Vagina (tissue), 2 donors: ENCODE results near the gene LURAP1L.

Experiments
- CTCF ChIP-seq, 3 experiments: fragments of 450-650 bp in 2 of 3; fragments of 200-600 bp in 1 of 3; sonication (generic) in 1 of 3; IDR thresholded peaks; one replicate each; pipeline ENCODE4 v1.5.1; 2017 to 2019; ENCODE audit warnings: antibody characterized with exemption in 3 of 3, mild to moderate bottlenecking in 2 of 3, moderate library complexity in 2 of 3
- POLR2A ChIP-seq, 2 donors: fragments of 450-650 bp; IDR thresholded peaks; one replicate each; pipeline ENCODE4 v1.6.1; 2017; ENCODE audit warnings: antibody characterized with exemption in 2 of 2, mild to moderate bottlenecking in 2 of 2, moderate library complexity in 2 of 2
- POLR2AphosphoS5 ChIP-seq, 2 donors: sonication (generic); formaldehyde crosslinking; IDR thresholded peaks; one replicate each; pipeline ENCODE4 v1.9.0; 2017; ENCODE audit warnings: antibody characterized with exemption in 2 of 2, mild to moderate bottlenecking in 2 of 2, low read depth in 1 of 2; ENCODE audit not compliant: insufficient read depth in 1 of 2

GRCh38 chr9:12737871-12738270 lies 36.9 kb upstream of the LURAP1L start:
- TF ChIP-seq CTCF (IDR thresholded peaks at IDR 0.05), result no peak
- TF ChIP-seq POLR2A (IDR thresholded peaks at IDR 0.05), result no peak
- TF ChIP-seq POLR2AphosphoS5 (IDR thresholded peaks at IDR 0.05; ENCODE audit: insufficient read depth in 1 of 2, low read depth in 1 of 2), result no peak
